Gastroesophageal sphincter (tissue), 4 donors: Measurements from ENCODE around the gene U2AF1. TPM values are rescaled to one million over a fixed set of nuclear protein-coding genes. Genes with fewer than 3 reads are reported as not detected.
"Not testable (repeated sequence)": the region's sequence is repeated elsewhere in the genome, so short reads cannot be mapped to it uniquely, and the experiment has no call there.

ENCODE experiments used
- ATAC-seq: fragments of 150-250 bp; one replicate; pipeline ENCODE4 v1.9.1; 2016; ENCODE audit warnings: mild to moderate bottlenecking, moderate library complexity
- H3K27ac ChIP-seq, 4 donors: fragments of 200-600 bp; sonication (generic) in 3 of 4; 1 replicate in 3 of 4; 2 replicates in 1 of 4; pipeline ENCODE4 v1.5.1; 2016 to 2019
- H3K27me3 ChIP-seq: fragments of 200-600 bp; sonication (generic); one replicate; pipeline ENCODE4 v1.5.1; 2019
- H3K36me3 ChIP-seq, 2 donors: fragments of 200-600 bp; sonication (generic); one replicate each; pipeline ENCODE4 v1.5.1; 2019; ENCODE audit warnings: control low read depth in 1 of 2
- H3K4me1 ChIP-seq, 3 donors: fragments of 200-600 bp; sonication (generic); 1 replicate in 2 of 3; 2 replicates in 1 of 3; pipeline ENCODE4 v1.5.1; 2016 to 2019; ENCODE audit warnings: control low read depth in 2 of 3
- H3K4me3 ChIP-seq, 2 donors: fragments of 200-600 bp; sonication (generic); one replicate each; pipeline ENCODE4 v1.5.1; 2019; ENCODE audit warnings: mild to moderate bottlenecking in 1 of 2, moderate library complexity in 1 of 2
- H3K9me3 ChIP-seq, 3 donors: fragments of 200-600 bp; sonication (generic); one replicate each; pipeline ENCODE4 v1.5.1; 2017 to 2019; ENCODE audit warnings: control low read depth in 2 of 3
- WGBS, 2 donors: methylation state at CpG; one replicate each; pipeline ENCODE4 v1.1.5; 2018; ENCODE audit warnings: low coverage in 1 of 2; 5-methylcytosine and 5-hydroxymethylcytosine counted together
- total RNA-seq, 4 donors: library from RNA; depleted of rRNA; stranded (reverse); fragments of >200 nt; gene quantifications; one replicate each; pipeline ENCODE4 v1.1.0, GENCODE V29; 2016

U2AF1 gene
- total RNA-seq, 4 donors from 2014 or later = 26.6 to 49.5 (median 41.4) TPM

GRCh38 chr21:43104642-43105041 lies 2.7 kb downstream of the U2AF1 start:
- not testable (repeated sequence) for ATAC-seq, H3K4me3 ChIP-seq, H3K9me3 ChIP-seq, H3K4me1 ChIP-seq, H3K27ac ChIP-seq, H3K27me3 ChIP-seq, H3K36me3 ChIP-seq
- WGBS, 2 donors = no CpG with 5 or more reads among the region's 5 CpGs

GRCh38 chr21:43102281-43102680 lies 5.1 kb downstream of the U2AF1 start:
- not testable (repeated sequence) for H3K4me1 ChIP-seq, H3K27ac ChIP-seq, H3K36me3 ChIP-seq, H3K9me3 ChIP-seq, H3K4me3 ChIP-seq, ATAC-seq, H3K27me3 ChIP-seq
- no CpG with 5 or more reads among the region's 4 CpGs for WGBS, 2 donors

- H3K4me3 ChIP-seq, H3K9me3 ChIP-seq, H3K27ac ChIP-seq, H3K4me1 ChIP-seq, H3K36me3 ChIP-seq, ATAC-seq, H3K27me3 ChIP-seq: not testable (repeated sequence)
- no CpG with 5 or more reads among the region's 5 CpGs for WGBS, 2 donors
Measured at GRCh38 chr21:43101676-43102075, 5.7 kb downstream of the U2AF1 start.

- not testable (repeated sequence) for H3K27ac ChIP-seq, ATAC-seq, H3K36me3 ChIP-seq, H3K4me1 ChIP-seq, H3K4me3 ChIP-seq, H3K27me3 ChIP-seq, H3K9me3 ChIP-seq
- no CpG with 5 or more reads among the region's 7 CpGs for WGBS, 2 donors
Measured at GRCh38 chr21:43101000-43101399, 6.4 kb downstream of the U2AF1 start.

GRCh38 chr21:43091979-43092614 lies 15.3 kb downstream of the U2AF1 start:
- not testable (repeated sequence) for H3K27ac ChIP-seq, H3K4me1 ChIP-seq, ATAC-seq, H3K9me3 ChIP-seq, H3K4me3 ChIP-seq, H3K36me3 ChIP-seq, H3K27me3 ChIP-seq
- no CpG with 5 or more reads among the region's 16 CpGs for WGBS, 2 donors

- no CpG with 5 or more reads among the region's 3 CpGs for WGBS, 2 donors
- H3K9me3 ChIP-seq, H3K36me3 ChIP-seq, ATAC-seq, H3K4me3 ChIP-seq, H3K4me1 ChIP-seq, H3K27ac ChIP-seq, H3K27me3 ChIP-seq: not testable (repeated sequence)
Measured at GRCh38 chr21:43090947-43091346, 16.4 kb downstream of the U2AF1 start.

- H3K27me3 ChIP-seq, H3K27ac ChIP-seq, H3K4me3 ChIP-seq, H3K9me3 ChIP-seq, H3K4me1 ChIP-seq, ATAC-seq, H3K36me3 ChIP-seq: not testable (repeated sequence)
- WGBS, 2 donors = no CpG with 5 or more reads among the region's 17 CpGs
Measured at GRCh38 chr21:43089463-43089862, 17.9 kb downstream of the U2AF1 start.

GRCh38 chr21:43082587-43083300 lies 24.6 kb downstream of the U2AF1 start:
- WGBS, 2 donors = no CpG with 5 or more reads among the region's 24 CpGs
- H3K27ac ChIP-seq, H3K4me3 ChIP-seq, H3K27me3 ChIP-seq, H3K9me3 ChIP-seq, H3K4me1 ChIP-seq, H3K36me3 ChIP-seq, ATAC-seq: not testable (repeated sequence)

- ATAC-seq = peak; percentile 43
- no CpG with 5 or more reads among the region's 28 CpGs for WGBS, 2 donors
- not testable (repeated sequence) for H3K27ac ChIP-seq, H3K27me3 ChIP-seq, H3K4me1 ChIP-seq, H3K9me3 ChIP-seq, H3K36me3 ChIP-seq, H3K4me3 ChIP-seq
Measured at GRCh38 chr21:43076643-43077042, 30.7 kb downstream of the U2AF1 start.

GRCh38 chr21:43076023-43076637 lies 31.2 kb downstream of the U2AF1 start:
- WGBS, 2 donors = no CpG with 5 or more reads among the region's 77 CpGs
- H3K27ac ChIP-seq, ATAC-seq, H3K36me3 ChIP-seq, H3K27me3 ChIP-seq, H3K9me3 ChIP-seq, H3K4me3 ChIP-seq, H3K4me1 ChIP-seq: not testable (repeated sequence)

GRCh38 chr21:43075170-43076022 lies 32.0 kb downstream of the U2AF1 start, which contains the start of gene CBS:
TSS of gene CBS (minus strand) at chr21:43075835. CDS start at chr21:43072193, 3,642 bp downstream.
- not testable (repeated sequence) for H3K27me3 ChIP-seq, H3K36me3 ChIP-seq, H3K4me1 ChIP-seq, H3K4me3 ChIP-seq, H3K27ac ChIP-seq, H3K9me3 ChIP-seq
- no CpG with 5 or more reads among the region's 84 CpGs for WGBS, 2 donors
- peak; percentile 43 for ATAC-seq

GRCh38 chr21:43074401-43075169 lies 32.8 kb downstream of the U2AF1 start:
- H3K4me1 ChIP-seq, H3K36me3 ChIP-seq, H3K27me3 ChIP-seq, H3K4me3 ChIP-seq, ATAC-seq, H3K27ac ChIP-seq, H3K9me3 ChIP-seq: not testable (repeated sequence)
- WGBS, 2 donors = no CpG with 5 or more reads among the region's 74 CpGs
